ENCODE data around the gene ZSCAN32.
A peak's percentile ranks its signal among the peaks of the same experiment; 100 is the strongest.

DNA sequence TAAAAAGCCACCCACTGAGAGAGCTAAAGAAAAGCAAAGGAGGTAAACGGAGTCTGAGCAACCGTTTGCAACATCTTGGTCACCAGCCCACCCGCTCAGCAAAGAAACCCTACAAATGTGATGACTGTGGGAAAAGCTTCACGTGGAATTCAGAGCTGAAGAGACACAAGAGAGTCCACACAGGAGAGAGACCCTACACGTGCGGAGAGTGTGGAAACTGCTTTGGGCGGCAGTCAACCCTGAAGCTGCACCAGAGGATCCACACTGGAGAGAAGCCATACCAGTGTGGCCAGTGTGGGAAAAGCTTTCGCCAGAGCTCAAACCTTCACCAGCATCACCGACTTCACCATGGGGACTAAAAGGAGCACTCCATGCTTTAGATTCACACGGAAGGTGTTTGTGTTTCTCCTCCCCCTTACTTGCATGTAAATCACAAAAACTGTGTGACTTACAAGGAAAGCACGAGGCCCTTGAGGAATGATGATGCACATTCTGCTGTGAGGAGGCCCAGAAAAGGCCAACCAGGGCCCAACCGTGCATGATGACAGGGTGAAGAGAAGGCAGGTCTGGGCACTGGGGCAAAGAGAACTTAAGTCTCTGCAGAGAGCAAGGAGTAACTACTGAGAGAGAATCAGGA lies 7.9 kb upstream of the ZSCAN32 start:
- TF ChIP-seq, protein P1, sequence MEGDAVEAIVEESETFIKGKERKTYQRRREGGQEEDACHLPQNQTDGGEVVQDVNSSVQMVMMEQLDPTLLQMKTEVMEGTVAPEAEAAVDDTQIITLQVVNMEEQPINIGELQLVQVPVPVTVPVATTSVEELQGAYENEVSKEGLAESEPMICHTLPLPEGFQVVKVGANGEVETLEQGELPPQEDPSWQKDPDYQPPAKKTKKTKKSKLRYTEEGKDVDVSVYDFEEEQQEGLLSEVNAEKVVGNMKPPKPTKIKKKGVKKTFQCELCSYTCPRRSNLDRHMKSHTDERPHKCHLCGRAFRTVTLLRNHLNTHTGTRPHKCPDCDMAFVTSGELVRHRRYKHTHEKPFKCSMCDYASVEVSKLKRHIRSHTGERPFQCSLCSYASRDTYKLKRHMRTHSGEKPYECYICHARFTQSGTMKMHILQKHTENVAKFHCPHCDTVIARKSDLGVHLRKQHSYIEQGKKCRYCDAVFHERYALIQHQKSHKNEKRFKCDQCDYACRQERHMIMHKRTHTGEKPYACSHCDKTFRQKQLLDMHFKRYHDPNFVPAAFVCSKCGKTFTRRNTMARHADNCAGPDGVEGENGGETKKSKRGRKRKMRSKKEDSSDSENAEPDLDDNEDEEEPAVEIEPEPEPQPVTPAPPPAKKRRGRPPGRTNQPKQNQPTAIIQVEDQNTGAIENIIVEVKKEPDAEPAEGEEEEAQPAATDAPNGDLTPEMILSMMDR (IDR thresholded peaks at IDR 0.05; ENCODE audit: insufficient read depth, low read length): no peak
- TF ChIP-seq GABPA (IDR thresholded peaks at IDR 0.05; ENCODE audit: low read depth) (no peak), POLR2AphosphoS5 (IDR thresholded peaks at IDR 0.05; ENCODE audit: low read depth) (0 out of 2 replicates have a peak, but pooled peaks have one; percentile 46), SPI1 (IDR thresholded peaks at IDR 0.05; ENCODE audit: borderline replicate concordance, low read depth) (no peak)
- TF ChIP-seq, protein P2, sequence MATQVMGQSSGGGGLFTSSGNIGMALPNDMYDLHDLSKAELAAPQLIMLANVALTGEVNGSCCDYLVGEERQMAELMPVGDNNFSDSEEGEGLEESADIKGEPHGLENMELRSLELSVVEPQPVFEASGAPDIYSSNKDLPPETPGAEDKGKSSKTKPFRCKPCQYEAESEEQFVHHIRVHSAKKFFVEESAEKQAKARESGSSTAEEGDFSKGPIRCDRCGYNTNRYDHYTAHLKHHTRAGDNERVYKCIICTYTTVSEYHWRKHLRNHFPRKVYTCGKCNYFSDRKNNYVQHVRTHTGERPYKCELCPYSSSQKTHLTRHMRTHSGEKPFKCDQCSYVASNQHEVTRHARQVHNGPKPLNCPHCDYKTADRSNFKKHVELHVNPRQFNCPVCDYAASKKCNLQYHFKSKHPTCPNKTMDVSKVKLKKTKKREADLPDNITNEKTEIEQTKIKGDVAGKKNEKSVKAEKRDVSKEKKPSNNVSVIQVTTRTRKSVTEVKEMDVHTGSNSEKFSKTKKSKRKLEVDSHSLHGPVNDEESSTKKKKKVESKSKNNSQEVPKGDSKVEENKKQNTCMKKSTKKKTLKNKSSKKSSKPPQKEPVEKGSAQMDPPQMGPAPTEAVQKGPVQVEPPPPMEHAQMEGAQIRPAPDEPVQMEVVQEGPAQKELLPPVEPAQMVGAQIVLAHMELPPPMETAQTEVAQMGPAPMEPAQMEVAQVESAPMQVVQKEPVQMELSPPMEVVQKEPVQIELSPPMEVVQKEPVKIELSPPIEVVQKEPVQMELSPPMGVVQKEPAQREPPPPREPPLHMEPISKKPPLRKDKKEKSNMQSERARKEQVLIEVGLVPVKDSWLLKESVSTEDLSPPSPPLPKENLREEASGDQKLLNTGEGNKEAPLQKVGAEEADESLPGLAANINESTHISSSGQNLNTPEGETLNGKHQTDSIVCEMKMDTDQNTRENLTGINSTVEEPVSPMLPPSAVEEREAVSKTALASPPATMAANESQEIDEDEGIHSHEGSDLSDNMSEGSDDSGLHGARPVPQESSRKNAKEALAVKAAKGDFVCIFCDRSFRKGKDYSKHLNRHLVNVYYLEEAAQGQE (IDR thresholded peaks at IDR 0.05; ENCODE audit: insufficient replicate concordance, low read depth): no peak
